HG02970 (cell line): ENCODE data around the gene CPAMD8.

Source experiments
- ATAC-seq: cut with Tn5 transposase; IDR thresholded peaks from one replicate; pipeline ENCODE4 v1.9.1; 2021; ENCODE audit warnings: mild to moderate bottlenecking, moderate library complexity, moderate number of reproducible peaks; ENCODE audit not compliant: unreplicated experiment, low FRiP score

CPAMD8 gene

GRCh38 chr19:16851031-16851712 lies 175.4 kb downstream of the CPAMD8 start:
- no peak for ATAC-seq

GRCh38 chr19:16850133-16850532 lies 176.5 kb downstream of the CPAMD8 start:
- ATAC-seq, result no peak

DNA sequence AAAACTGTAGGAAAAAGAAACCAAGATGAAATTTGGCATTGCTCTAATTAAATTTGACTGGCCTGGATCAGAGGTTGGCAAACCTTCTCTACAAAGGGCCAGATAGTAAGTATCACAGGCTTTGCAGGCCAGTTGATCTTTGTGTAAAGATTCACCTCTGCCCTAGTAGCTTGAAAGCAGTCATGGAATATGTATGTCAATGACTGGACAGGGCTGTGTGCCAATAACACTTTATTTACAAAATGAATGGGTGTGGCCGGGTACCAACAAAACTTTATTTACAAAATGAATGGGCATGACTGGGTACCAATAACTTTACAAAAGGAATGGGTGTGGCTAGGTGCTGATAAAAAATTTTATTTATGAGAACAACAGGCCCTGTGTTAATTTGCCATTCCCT lies 177.4 kb downstream of the CPAMD8 start:
- ATAC-seq, result no peak

DNA sequence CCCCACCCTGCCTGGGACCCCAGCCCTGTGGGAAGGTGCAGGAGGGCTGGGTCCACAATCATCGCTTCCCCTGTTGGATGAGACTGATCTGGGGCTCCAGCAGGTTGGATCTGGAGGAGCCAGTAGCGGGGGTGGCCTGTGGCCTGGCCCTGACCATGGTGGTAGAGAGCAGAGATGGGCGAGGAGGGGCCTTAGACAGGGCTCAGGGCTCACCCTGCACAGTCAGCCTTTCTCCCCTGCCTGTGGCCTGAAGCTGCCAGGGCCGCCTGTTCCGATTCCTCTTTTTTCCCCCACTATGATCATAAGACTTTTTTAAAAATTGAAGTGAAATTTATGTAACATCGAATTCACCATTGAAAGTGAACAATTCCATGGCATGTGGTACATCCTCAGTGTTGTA lies 179.2 kb downstream of the CPAMD8 start:
- ATAC-seq, result no peak

GRCh38 chr19:16846901-16847300 lies 179.7 kb downstream of the CPAMD8 start:
- ATAC-seq, result no peak
